Lung (tissue), 12 donors: ENCODE results near the gene SCAPER. TPM values are rescaled to one million over a fixed set of nuclear protein-coding genes. Genes with fewer than 3 reads are reported as not detected.
A peak's percentile ranks its signal among the peaks of the same experiment; 100 is the strongest.

ENCODE experiments used
- ATAC-seq: fragments of 200-7000 bp; cut with Tn5 transposase; one replicate; pipeline ENCODE4 v1.9.1; 2020; ENCODE audit warnings: moderate number of reproducible peaks; ENCODE audit not compliant: insufficient read depth, low FRiP score
- DNase-seq, 3 donors: peaks; one replicate each; pipeline ENCODE4 v3.0.0-alpha.2; 2013 to 2017
- H3K27ac ChIP-seq, 2 donors: one replicate each; pipeline ENCODE4 v1.5.1; 2013; ENCODE audit warnings: mild to moderate bottlenecking in 2 of 2, moderate library complexity in 2 of 2, control low read depth in 1 of 2, inconsistent platforms in 1 of 2, low read depth in 1 of 2, low read length in 1 of 2
- H3K27me3 ChIP-seq, 3 donors: one replicate each; pipeline ENCODE4 v1.5.1; 2013; ENCODE audit warnings: low read length in 2 of 3; ENCODE audit not compliant: control insufficient read depth in 3 of 3, insufficient read depth in 3 of 3
- H3K36me3 ChIP-seq, 4 donors: one replicate each; pipeline ENCODE4 v1.5.1; 2013; ENCODE audit warnings: low read length in 4 of 4, mild to moderate bottlenecking in 1 of 4, moderate library complexity in 1 of 4; ENCODE audit not compliant: control insufficient read depth in 4 of 4, insufficient read depth in 4 of 4
- H3K4me1 ChIP-seq, 5 donors: one replicate each; pipeline ENCODE4 v1.5.1; 2013; ENCODE audit warnings: low read length in 5 of 5, mild to moderate bottlenecking in 2 of 5, moderate library complexity in 1 of 5; ENCODE audit not compliant: control insufficient read depth in 5 of 5, insufficient read depth in 5 of 5
- H3K4me3 ChIP-seq: one replicate; pipeline ENCODE4 v1.5.1; 2013; ENCODE audit warnings: mild to moderate bottlenecking, control low read depth, moderate library complexity
- H3K9ac ChIP-seq, 2 donors: one replicate each; pipeline ENCODE4 v1.5.1; 2013; ENCODE audit warnings: low read length in 2 of 2, control low read depth in 1 of 2; ENCODE audit not compliant: insufficient read depth in 1 of 2
- H3K9me3 ChIP-seq, 4 donors: one replicate each; pipeline ENCODE4 v1.5.1; 2013; ENCODE audit warnings: low read length in 3 of 4, mild to moderate bottlenecking in 1 of 4, moderate library complexity in 1 of 4; ENCODE audit not compliant: control insufficient read depth in 4 of 4, insufficient read depth in 3 of 4
- CTCF ChIP-seq: IDR thresholded peaks from 2 replicates; pipeline ENCODE4 v1.5.1; 2012; ENCODE audit warnings: mild to moderate bottlenecking; ENCODE audit errors: control extremely low read depth, extremely low read depth
- WGBS, 2 donors: extraction: QIAGEN DNeasy Blood & Tissue Kit; methylation state at CpG; one replicate each; pipeline ENCODE4 v1.1.7; 2013; 5-methylcytosine and 5-hydroxymethylcytosine counted together
- polyA plus RNA-seq, 2 donors: library from polyadenylated mRNA; stranded (reverse); fragments of 200-250 nt; gene quantifications; one replicate each; pipeline ENCODE4 v1.2.1, GENCODE V29; 2013
- total RNA-seq, 2 donors: library from RNA; depleted of rRNA in 1 of 2; stranded (reverse); fragments of >200 nt in 1 of 2; gene quantifications; one replicate each; pipeline ENCODE4 v1.2.1, GENCODE V29; 2014 to 2021
- donor health status: control.
- donor health status: control.
- donor health status: Bipolar disorder and iron deficiency.
- donor health status: healthy.
- donor health status: DM: yes; HTN: yes; CAD: no.

Gene SCAPER
- total and polyA plus RNA-seq, 4 donors: 3.9 to 40.2 (median 19.5) TPM

- peaks cover 0 to 11% (median 0%) of the 10 kb centered on the region in 4 donors for H3K9me3 ChIP-seq
- H3K4me3 ChIP-seq: no peak overlapping the region
- H3K27me3 ChIP-seq: peaks cover 0 to 60% (median 46%) of the 10 kb centered on the region in 3 donors
- ATAC-seq: no peak
- H3K27ac ChIP-seq: no peak overlapping the region
- 86 to 96% methylated on average over 1 of the region's 1 CpG for WGBS, 2 donors
- no peak for TF ChIP-seq CTCF
- DNase-seq: no peak
- H3K9ac ChIP-seq: no peak overlapping the region
- peaks cover 0 to 23% (median 0%) of the 10 kb centered on the region in 5 donors for H3K4me1 ChIP-seq
- H3K36me3 ChIP-seq: no peaks in the 10 kb centered on the region
Measured at GRCh38 chr15:76332796-76333195, 572.3 kb downstream of the SCAPER start.

GRCh38 chr15:76330080-76330680, 575.0 kb downstream of the SCAPER start:
- TF ChIP-seq CTCF: peak; percentile 22
- ATAC-seq (peak; percentile 67), DNase-seq (peak; percentile 53 to 60 (median 53))
- WGBS, 2 donors: 66 to 71% methylated on average over 7 of the region's 7 CpGs
- H3K27me3 ChIP-seq: peaks cover 0 to 53% (median 27%) of the 10 kb centered on the region in 3 donors
- H3K4me3 ChIP-seq: no peak overlapping the region
- peaks cover 0 to 7% (median 0%) of the 10 kb centered on the region in 4 donors for H3K9me3 ChIP-seq
- H3K4me1 ChIP-seq: peaks cover 0 to 2% (median 0%) of the 10 kb centered on the region in 5 donors
- H3K36me3 ChIP-seq: no peaks in the 10 kb centered on the region
- no peak overlapping the region for H3K27ac ChIP-seq
- H3K9ac ChIP-seq: no peak overlapping the region

DNA sequence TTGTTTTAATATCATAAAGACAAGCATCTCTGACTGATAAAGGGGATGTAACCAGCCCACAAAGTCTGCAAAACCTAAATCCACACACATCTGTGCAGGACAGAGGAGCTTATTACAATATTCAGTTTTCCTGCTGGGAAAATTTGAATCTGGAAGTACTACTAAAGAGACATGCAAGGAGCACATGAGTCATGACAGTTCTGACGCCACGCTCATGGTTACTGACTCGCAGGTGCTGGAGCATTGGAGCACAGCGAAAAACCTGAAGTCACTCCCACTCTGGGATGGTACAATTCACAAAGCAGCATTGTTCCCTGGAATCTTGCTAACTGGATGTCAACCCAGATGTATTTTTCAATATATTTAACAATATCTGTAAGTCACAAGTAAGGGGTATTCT, 576.2 kb downstream of the SCAPER start:
- Histone ChIP-seq H3K4me1 (no peaks in the 10 kb centered on the region), H3K27me3 (peaks cover 0 to 47% (median 17%) of the 10 kb centered on the region in 3 donors), H3K9ac (no peak overlapping the region), H3K36me3 (no peaks in the 10 kb centered on the region), H3K9me3 (peaks cover 0 to 5% (median 0%) of the 10 kb centered on the region in 4 donors), H3K4me3 (no peak overlapping the region), H3K27ac (no peak overlapping the region)
- no peak for ATAC-seq
- TF ChIP-seq CTCF: no peak
- 90 to 93% methylated on average over 4 of the region's 4 CpGs for WGBS, 2 donors
- no peak for DNase-seq
